ENCODE results near the gene HCK.

HCK gene

GRCh38 chr20:32050324-32050841 is 1.7 kb upstream of the HCK start:
- no peak overlapping the region for H3K4me3 ChIP-seq (ENCODE audit: low read depth, low read length)
- H3K9me3 ChIP-seq (ENCODE audit: control insufficient read depth, insufficient read depth, low read depth, low read length), result peaks cover 15% of the 10 kb centered on the region
- H3K9ac ChIP-seq (ENCODE audit: low read length), result no peak overlapping the region
- H3K4me1 ChIP-seq (ENCODE audit: control insufficient read depth, insufficient read depth, low read length), result no peaks in the 10 kb centered on the region
- H3K36me3 ChIP-seq (ENCODE audit: control insufficient read depth, insufficient read depth, low read length), result no peaks in the 10 kb centered on the region
- peaks cover 47% of the 10 kb centered on the region for H3K27me3 ChIP-seq (ENCODE audit: control insufficient read depth, insufficient read depth, low read length)
- H3K27ac ChIP-seq (ENCODE audit: low read depth, low read length), result no peak overlapping the region

GRCh38 chr20:32050851-32051556 is 1.0 kb upstream of the HCK start:
- no peaks in the 10 kb centered on the region for H3K36me3 ChIP-seq (ENCODE audit: control insufficient read depth, insufficient read depth, low read length)
- no peak overlapping the region for H3K27ac ChIP-seq (ENCODE audit: low read depth, low read length)
- H3K4me3 ChIP-seq (ENCODE audit: low read depth, low read length), result peak overlapping the region; percentile 66
- peaks cover 47% of the 10 kb centered on the region for H3K27me3 ChIP-seq (ENCODE audit: control insufficient read depth, insufficient read depth, low read length)
- no peak overlapping the region for H3K9ac ChIP-seq (ENCODE audit: low read length)
- no peaks in the 10 kb centered on the region for H3K4me1 ChIP-seq (ENCODE audit: control insufficient read depth, insufficient read depth, low read length)
- peaks cover 14% of the 10 kb centered on the region for H3K9me3 ChIP-seq (ENCODE audit: control insufficient read depth, insufficient read depth, low read depth, low read length)

- peak overlapping the region; percentile 66 for H3K4me3 ChIP-seq (ENCODE audit: low read depth, low read length)
- no peak overlapping the region for H3K27ac ChIP-seq (ENCODE audit: low read depth, low read length)
Observed at GRCh38 chr20:32051720-32052089, 337 bp upstream of the HCK start.

GRCh38 chr20:32052778-32053362 is 828 bp downstream of the HCK start:
- Histone ChIP-seq H3K27ac (ENCODE audit: low read depth, low read length) (no peak overlapping the region), H3K4me1 (ENCODE audit: control insufficient read depth, insufficient read depth, low read length) (no peaks in the 10 kb centered on the region), H3K36me3 (ENCODE audit: control insufficient read depth, insufficient read depth, low read length) (no peaks in the 10 kb centered on the region), H3K9me3 (ENCODE audit: control insufficient read depth, insufficient read depth, low read depth, low read length) (peaks cover 12% of the 10 kb centered on the region), H3K9ac (ENCODE audit: low read length) (no peak overlapping the region), H3K27me3 (ENCODE audit: control insufficient read depth, insufficient read depth, low read length) (peaks cover 47% of the 10 kb centered on the region), H3K4me3 (ENCODE audit: low read depth, low read length) (peak overlapping the region; percentile 66)

More at GRCh38 chr20:32051720-32052089, 337 bp upstream of the HCK start:
- Histone ChIP-seq H3K4me1 (ENCODE audit: control insufficient read depth, insufficient read depth, low read length) (no peaks in the 10 kb centered on the region), H3K36me3 (ENCODE audit: control insufficient read depth, insufficient read depth, low read length) (no peaks in the 10 kb centered on the region), H3K9ac (ENCODE audit: low read length) (no peak overlapping the region), H3K9me3 (ENCODE audit: control insufficient read depth, insufficient read depth, low read depth, low read length) (peaks cover 10% of the 10 kb centered on the region), H3K27me3 (ENCODE audit: control insufficient read depth, insufficient read depth, low read length) (peaks cover 47% of the 10 kb centered on the region)

- no peak overlapping the region for H3K4me3 ChIP-seq (ENCODE audit: low read depth, low read length)
- H3K9me3 ChIP-seq (ENCODE audit: control insufficient read depth, insufficient read depth, low read depth, low read length), result peaks cover 13% of the 10 kb centered on the region
- H3K4me1 ChIP-seq (ENCODE audit: control insufficient read depth, insufficient read depth, low read length), result no peaks in the 10 kb centered on the region
- no peaks in the 10 kb centered on the region for H3K36me3 ChIP-seq (ENCODE audit: control insufficient read depth, insufficient read depth, low read length)
- no peak overlapping the region for H3K27ac ChIP-seq (ENCODE audit: low read depth, low read length)
- H3K27me3 ChIP-seq (ENCODE audit: control insufficient read depth, insufficient read depth, low read length), result peaks cover 48% of the 10 kb centered on the region
- no peak overlapping the region for H3K9ac ChIP-seq (ENCODE audit: low read length)
Observed at GRCh38 chr20:32053648-32054047, 1.6 kb downstream of the HCK start.

GRCh38 chr20:32056708-32057483 is 4.9 kb downstream of the HCK start:
- Histone ChIP-seq H3K4me1 (ENCODE audit: control insufficient read depth, insufficient read depth, low read length) (no peaks in the 10 kb centered on the region), H3K27me3 (ENCODE audit: control insufficient read depth, insufficient read depth, low read length) (peaks cover 26% of the 10 kb centered on the region), H3K9me3 (ENCODE audit: control insufficient read depth, insufficient read depth, low read depth, low read length) (peaks cover 14% of the 10 kb centered on the region), H3K27ac (ENCODE audit: low read depth, low read length) (no peak overlapping the region), H3K9ac (ENCODE audit: low read length) (no peak overlapping the region), H3K36me3 (ENCODE audit: control insufficient read depth, insufficient read depth, low read length) (no peaks in the 10 kb centered on the region), H3K4me3 (ENCODE audit: low read depth, low read length) (no peak overlapping the region)

- Histone ChIP-seq H3K9me3 (ENCODE audit: control insufficient read depth, insufficient read depth, low read depth, low read length) (peaks cover 14% of the 10 kb centered on the region), H3K4me3 (ENCODE audit: low read depth, low read length) (no peak overlapping the region), H3K4me1 (ENCODE audit: control insufficient read depth, insufficient read depth, low read length) (no peaks in the 10 kb centered on the region), H3K9ac (ENCODE audit: low read length) (no peak overlapping the region), H3K27me3 (ENCODE audit: control insufficient read depth, insufficient read depth, low read length) (peaks cover 18% of the 10 kb centered on the region), H3K27ac (ENCODE audit: low read depth, low read length) (no peak overlapping the region), H3K36me3 (ENCODE audit: control insufficient read depth, insufficient read depth, low read length) (no peaks in the 10 kb centered on the region)
Observed at GRCh38 chr20:32057656-32058184, 5.7 kb downstream of the HCK start.

GRCh38 chr20:32059189-32059588 is 7.1 kb downstream of the HCK start:
- H3K9me3 ChIP-seq (ENCODE audit: control insufficient read depth, insufficient read depth, low read depth, low read length), result peaks cover 19% of the 10 kb centered on the region
- H3K9ac ChIP-seq (ENCODE audit: low read length), result no peak overlapping the region
- H3K4me3 ChIP-seq (ENCODE audit: low read depth, low read length), result no peak overlapping the region
- no peak overlapping the region for H3K27ac ChIP-seq (ENCODE audit: low read depth, low read length)
- peaks cover 8% of the 10 kb centered on the region for H3K27me3 ChIP-seq (ENCODE audit: control insufficient read depth, insufficient read depth, low read length)
- no peaks in the 10 kb centered on the region for H3K4me1 ChIP-seq (ENCODE audit: control insufficient read depth, insufficient read depth, low read length)
- H3K36me3 ChIP-seq (ENCODE audit: control insufficient read depth, insufficient read depth, low read length), result no peaks in the 10 kb centered on the region

- Histone ChIP-seq H3K36me3 (ENCODE audit: control insufficient read depth, insufficient read depth, low read length) (no peaks in the 10 kb centered on the region), H3K4me3 (ENCODE audit: low read depth, low read length) (no peak overlapping the region), H3K9me3 (ENCODE audit: control insufficient read depth, insufficient read depth, low read depth, low read length) (peaks cover 14% of the 10 kb centered on the region; the same call in 1 of the 2 replicates), H3K27me3 (ENCODE audit: control insufficient read depth, insufficient read depth, low read length) (peaks cover 8% of the 10 kb centered on the region), H3K9ac (ENCODE audit: low read length) (no peak overlapping the region), H3K27ac (ENCODE audit: low read depth, low read length) (no peak overlapping the region), H3K4me1 (ENCODE audit: control insufficient read depth, insufficient read depth, low read length) (no peaks in the 10 kb centered on the region)
Observed at GRCh38 chr20:32062776-32063170, 10.7 kb downstream of the HCK start.

- Histone ChIP-seq H3K4me1 (ENCODE audit: control insufficient read depth, insufficient read depth, low read length) (no peaks in the 10 kb centered on the region), H3K36me3 (ENCODE audit: control insufficient read depth, insufficient read depth, low read length) (no peaks in the 10 kb centered on the region), H3K4me3 (ENCODE audit: low read depth, low read length) (no peak overlapping the region), H3K9ac (ENCODE audit: low read length) (no peak overlapping the region), H3K27me3 (ENCODE audit: control insufficient read depth, insufficient read depth, low read length) (peaks cover 7% of the 10 kb centered on the region), H3K27ac (ENCODE audit: low read depth, low read length) (no peak overlapping the region), H3K9me3 (ENCODE audit: control insufficient read depth, insufficient read depth, low read depth, low read length) (peaks cover 15% of the 10 kb centered on the region; the same call in 1 of the 2 replicates)
Observed at GRCh38 chr20:32063695-32064094, 11.7 kb downstream of the HCK start.

Measured in HUES6 (cell line).